Gastrocnemius medialis (tissue), 4 donors: ENCODE data around the gene UBAP1L.

Source experiments
- POLR2A ChIP-seq, 2 donors: fragments of 450-650 bp; IDR thresholded peaks; one replicate each; pipeline ENCODE4 v1.6.1; 2017; ENCODE audit warnings: antibody characterized with exemption in 2 of 2, mild to moderate bottlenecking in 2 of 2, moderate library complexity in 2 of 2
- TF ChIP-seq, protein P1 (sequence below), 5 experiments: fragments of 450-650 bp in 3 of 5; fragments of 200-600 bp in 2 of 5; sonication (generic) in 2 of 5; IDR thresholded peaks in 4 of 5; conservative IDR thresholded peaks in 1 of 5; 1 replicate in 4 of 5; 2 replicates in 1 of 5; pipeline ENCODE4 v1.5.1; 2016 to 2019; ENCODE audit warnings: antibody characterized with exemption in 5 of 5, mild to moderate bottlenecking in 3 of 5, moderate library complexity in 3 of 5

DNA sequence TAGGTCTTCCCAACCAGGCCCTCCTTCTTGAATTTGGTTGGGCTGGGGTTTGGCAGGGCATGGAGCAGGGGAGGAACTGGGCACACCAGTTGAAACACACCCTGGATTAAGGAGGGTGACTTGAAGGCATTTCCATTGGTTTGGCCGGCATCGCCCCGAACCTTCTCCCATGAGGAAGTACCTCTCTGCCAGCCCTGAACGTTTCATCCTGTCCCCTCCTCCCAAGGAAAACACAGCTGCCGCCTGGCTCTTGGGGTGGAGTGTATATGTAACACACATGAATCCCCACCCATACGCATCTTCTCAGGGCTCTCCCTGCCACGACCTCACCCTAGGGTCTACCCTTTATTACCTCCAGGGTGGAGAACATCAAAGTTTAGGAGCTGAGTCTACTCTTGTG, 14.6 kb downstream of the UBAP1L start:
- TF ChIP-seq, protein P1, sequence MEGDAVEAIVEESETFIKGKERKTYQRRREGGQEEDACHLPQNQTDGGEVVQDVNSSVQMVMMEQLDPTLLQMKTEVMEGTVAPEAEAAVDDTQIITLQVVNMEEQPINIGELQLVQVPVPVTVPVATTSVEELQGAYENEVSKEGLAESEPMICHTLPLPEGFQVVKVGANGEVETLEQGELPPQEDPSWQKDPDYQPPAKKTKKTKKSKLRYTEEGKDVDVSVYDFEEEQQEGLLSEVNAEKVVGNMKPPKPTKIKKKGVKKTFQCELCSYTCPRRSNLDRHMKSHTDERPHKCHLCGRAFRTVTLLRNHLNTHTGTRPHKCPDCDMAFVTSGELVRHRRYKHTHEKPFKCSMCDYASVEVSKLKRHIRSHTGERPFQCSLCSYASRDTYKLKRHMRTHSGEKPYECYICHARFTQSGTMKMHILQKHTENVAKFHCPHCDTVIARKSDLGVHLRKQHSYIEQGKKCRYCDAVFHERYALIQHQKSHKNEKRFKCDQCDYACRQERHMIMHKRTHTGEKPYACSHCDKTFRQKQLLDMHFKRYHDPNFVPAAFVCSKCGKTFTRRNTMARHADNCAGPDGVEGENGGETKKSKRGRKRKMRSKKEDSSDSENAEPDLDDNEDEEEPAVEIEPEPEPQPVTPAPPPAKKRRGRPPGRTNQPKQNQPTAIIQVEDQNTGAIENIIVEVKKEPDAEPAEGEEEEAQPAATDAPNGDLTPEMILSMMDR (IDR thresholded peaks at IDR 0.05 in 4 of 5, conservative IDR thresholded peaks at IDR 0.05 in 1 of 5), result no peak
- TF ChIP-seq POLR2A (IDR thresholded peaks at IDR 0.05), result no peak
